ENCODE measurements around the gene OMG. TPM values are rescaled to one million over a fixed set of nuclear protein-coding genes. Genes with fewer than 3 reads are reported as not detected.

The OMG gene
- total RNA-seq, 1 experiment from 2014 or later = not detected

- H3K79me2 ChIP-seq (ENCODE audit: insufficient read depth, low read length) = no peaks in the 10 kb centered on the region
- no peak overlapping the region for H3K9ac ChIP-seq (ENCODE audit: low read length)
- H3K4me1 ChIP-seq (ENCODE audit: control insufficient read depth in 1 of 2, insufficient read depth in 2 of 2, low read length in 2 of 2) = no peaks in the 10 kb centered on the region
- ChIA-PET RAD21 (ENCODE audit: low non-redundant PET in 1 of 2, low total read pairs in 2 of 2, uncharacterized antibody in 2 of 2, unreplicated experiment in 2 of 2) (no interaction called here), CTCF (no interaction called here), POLR2A (no interaction called here)
- H3K27me3 ChIP-seq (ENCODE audit: insufficient read depth, low read length) = no peaks in the 10 kb centered on the region
- no peak overlapping the region for H3K4me3 ChIP-seq (replicated peaks in 1 of 2; ENCODE audit: low read depth in 1 of 2, low read length in 2 of 2)
- H3K9me2 ChIP-seq (ENCODE audit: insufficient read depth) = no peaks in the 10 kb centered on the region
- no peaks in the 10 kb centered on the region for H3K9me3 ChIP-seq (ENCODE audit: control insufficient read depth in 1 of 2, insufficient read depth in 1 of 2, low read depth in 1 of 2, low read length in 2 of 2)
- H3K27ac ChIP-seq (ENCODE audit: low read depth, low read length) = no peak overlapping the region
- DNase-seq (ENCODE audit: low read depth, low spot score) (no peak), ATAC-seq (no peak)
- H4K20me1 ChIP-seq (ENCODE audit: insufficient read depth) = no peaks in the 10 kb centered on the region
- H3K36me3 ChIP-seq (ENCODE audit: control insufficient read depth in 1 of 2, insufficient read depth in 2 of 2, low read length in 2 of 2) = no peaks in the 10 kb centered on the region; a peak in 1 of 4 replicates
- intact Hi-C loops (cut with micrococcal nuclease) = no loop called here
- no peak overlapping the region for H2AFZ ChIP-seq (ENCODE audit: low read depth, low read length, poor library complexity, severe bottlenecking)
- no peak overlapping the region for H3K4me2 ChIP-seq (ENCODE audit: low read length)
- TF ChIP-seq REST (IDR thresholded peaks at IDR 0.05; ENCODE audit: low read depth) (no peak), TCF7L2 (IDR thresholded peaks at IDR 0.05; ENCODE audit: borderline replicate concordance, extremely low read depth, insufficient read depth, insufficient read length) (no peak), ZFX (IDR thresholded peaks at IDR 0.05) (no peak), SIN3A (IDR thresholded peaks at IDR 0.05; ENCODE audit: low read depth) (no peak)
- no TSS peak for BruUV-seq (replicated peaks)
Measured at GRCh38 chr17:31252741-31253140, 44.3 kb downstream of the OMG start.

GRCh38 chr17:31251970-31252328, 45.1 kb downstream of the OMG start:
- no peaks in the 10 kb centered on the region for H3K4me1 ChIP-seq (ENCODE audit: control insufficient read depth in 1 of 2, insufficient read depth in 2 of 2, low read length in 2 of 2)
- H3K4me3 ChIP-seq (replicated peaks in 1 of 2; ENCODE audit: low read depth in 1 of 2, low read length in 2 of 2) = no peak overlapping the region
- no peak overlapping the region for H3K27ac ChIP-seq (ENCODE audit: low read depth, low read length)
- no peaks in the 10 kb centered on the region for H3K9me3 ChIP-seq (ENCODE audit: control insufficient read depth in 1 of 2, insufficient read depth in 1 of 2, low read depth in 1 of 2, low read length in 2 of 2)
- no peak overlapping the region for H3K9ac ChIP-seq (ENCODE audit: low read length)
- no TSS peak for BruUV-seq (replicated peaks)
- ChIA-PET RAD21 (ENCODE audit: low non-redundant PET in 1 of 2, low total read pairs in 2 of 2, uncharacterized antibody in 2 of 2, unreplicated experiment in 2 of 2) (no interaction called here), CTCF (interaction anchor here (1.6 kb wide), 1 partner anchor 265 kb away, joined by 3 read pairs; no protein-coding TSS in a partner anchor), POLR2A (no interaction called here)
- no peaks in the 10 kb centered on the region for H3K9me2 ChIP-seq (ENCODE audit: insufficient read depth)
- H3K4me2 ChIP-seq (ENCODE audit: low read length) = no peak overlapping the region
- H3K36me3 ChIP-seq (ENCODE audit: control insufficient read depth in 1 of 2, insufficient read depth in 2 of 2, low read length in 2 of 2) = no peaks in the 10 kb centered on the region; a peak in 1 of 4 replicates
- ATAC-seq (no peak), DNase-seq (ENCODE audit: low read depth, low spot score) (no peak)
- TF ChIP-seq SP1 (IDR thresholded peaks at IDR 0.05; ENCODE audit: low read depth) = no peak
- no peak for TF ChIP-seq RAD21 (IDR thresholded peaks at IDR 0.05; ENCODE audit: low read depth)
- no peak overlapping the region for H2AFZ ChIP-seq (ENCODE audit: low read depth, low read length, poor library complexity, severe bottlenecking)
- intact Hi-C loops (cut with micrococcal nuclease) = no loop called here
- no peaks in the 10 kb centered on the region for H3K27me3 ChIP-seq (ENCODE audit: insufficient read depth, low read length)
- H3K79me2 ChIP-seq (ENCODE audit: insufficient read depth, low read length) = no peaks in the 10 kb centered on the region
- no peaks in the 10 kb centered on the region for H4K20me1 ChIP-seq (ENCODE audit: insufficient read depth)

Data from HCT116 (cell line).